Heart left ventricle (tissue), 16 donors: ENCODE measurements around the gene NCL. TPM values are rescaled to one million over a fixed set of nuclear protein-coding genes. Genes with fewer than 3 reads are reported as not detected.

Source experiments
- ATAC-seq, 4 donors: fragments of 200-7000 bp; cut with Tn5 transposase; one replicate each; pipeline ENCODE4 v1.9.1; 2020 to 2022; ENCODE audit warnings: moderate library complexity in 4 of 4, mild to moderate bottlenecking in 3 of 4, moderate number of reproducible peaks in 1 of 4
- DNase-seq, 5 donors: peaks; one replicate each; pipeline ENCODE4 v3.0.0-alpha.2; 2020
- H3K27ac ChIP-seq, 12 donors: fragments of 200-600 bp; sonication (generic) in 4 of 12; one replicate each; pipeline versions ENCODE4 v1.5.0 to v1.8.0; 2016 to 2022; ENCODE audit warnings: mild to moderate bottlenecking in 2 of 12
- H3K27me3 ChIP-seq, 9 donors: fragments of 200-600 bp; sonication (generic) in 2 of 9; one replicate each; pipeline versions ENCODE4 v1.5.1 to v1.8.0; 2016 to 2022; ENCODE audit warnings: mild to moderate bottlenecking in 3 of 9
- H3K36me3 ChIP-seq, 9 donors: fragments of 200-600 bp; sonication (generic) in 2 of 9; one replicate each; pipeline versions ENCODE4 v1.5.0 to v1.8.0; 2018 to 2022; ENCODE audit warnings: mild to moderate bottlenecking in 2 of 9
- H3K4me1 ChIP-seq, 12 donors: fragments of 200-600 bp; sonication (generic) in 4 of 12; one replicate each; pipeline versions ENCODE4 v1.5.0 to v1.8.0; 2016 to 2022; ENCODE audit warnings: mild to moderate bottlenecking in 3 of 12
- H3K4me3 ChIP-seq, 12 donors: fragments of 200-600 bp; sonication (generic) in 4 of 12; one replicate each; pipeline versions ENCODE4 v1.5.0 to v1.8.0; 2017 to 2022; ENCODE audit warnings: mild to moderate bottlenecking in 9 of 12, moderate library complexity in 4 of 12
- H3K9me3 ChIP-seq, 12 donors: fragments of 200-600 bp; sonication (generic) in 4 of 12; one replicate each; pipeline versions ENCODE4 v1.5.0 to v1.8.0; 2016 to 2022; ENCODE audit warnings: mild to moderate bottlenecking in 1 of 12
- POLR2A ChIP-seq, 2 donors: fragments of 450-650 bp; IDR thresholded peaks; one replicate each; pipeline ENCODE4 v1.6.1; 2017; ENCODE audit warnings: antibody characterized with exemption in 2 of 2, mild to moderate bottlenecking in 2 of 2, moderate library complexity in 2 of 2
- WGBS, 4 donors: extraction: QIAGEN DNeasy Blood & Tissue Kit in 2 of 4; methylation state at CpG; one replicate each; pipeline versions ENCODE4 v1.1.5 to v1.1.7; 2013 to 2018; 5-methylcytosine and 5-hydroxymethylcytosine counted together
- intact Hi-C, 10 donors: fragments of 100-400 bp; cut with DNase I; formaldehyde crosslinking; loops; one replicate each; pipeline versions ENCODE4 v1.11.1 to v1.14.2; 2022
- polyA plus RNA-seq, 2 donors: library from polyadenylated mRNA; stranded (reverse); fragments of 200-250 nt; gene quantifications; one replicate each; pipeline ENCODE4 v1.2.3, GENCODE V29; 2013
- total RNA-seq, 9 donors: library from RNA; depleted of rRNA in 2 of 9; stranded (reverse); fragments of >200 nt in 2 of 9; fragmentation: NEBNext Ultra II Directional in 3 of 9; extraction: Animal tissue kit (Norgen Biotek cat#: 25700) in 3 of 9; gene quantifications; one replicate each; pipeline versions ENCODE4 v1.1.0 to v1.2.4, GENCODE V29; 2016 to 2023
- TF ChIP-seq, protein P1 (sequence below), 12 donors: fragments of 200-600 bp; sonication (generic) in 4 of 12; IDR thresholded peaks; one replicate each; pipeline versions ENCODE4 v1.5.0 to v1.8.0; 2018 to 2022; ENCODE audit warnings: antibody characterized with exemption in 12 of 12, mild to moderate bottlenecking in 5 of 12
- donor health status: ischemic (EF 13 %, LVEDD 7.1; RV severe dilation, severe dysfunction).
- donor health status: healthy with polysubstance abuse.
- donor health status: DM: no; HTN: yes; CAD: no.
- donor health status: DM: no; HTN: no; CAD: no.
- donor health status: ischemic (EF 25% LVEDD 6.9; RV normal size, moderate dysfunction).
- donor health status: ischemic (EF 25% LVEDD 5.7; RV mildly dilated, moderate dysfunction).
- donor health status: healthy.
- donor health status: DM: yes; HTN: yes; CAD: no.
- donor health status: ischemic (EF 35%, LVEDD 5.7; RV mildly dilated, moderate dysfunction).
- donor health status: nonischemic (EF 11% LVEDD 7.7; RV severe dilation, severe dysfunction).
- donor health status: DM: yes; HTN: yes; CAD: no.
- donor health status: PGD.
- donor health status: ischemic (EF 29% LVEDD 5.4; RV normal size, mild dysfunction).
- donor health status: nonischemic (EF 23%, LVEDD 6.1; RV moderate dilation, normal function).

Gene NCL
- total and polyA plus RNA-seq, 11 donors, result 60.9 to 352 (median 274) TPM

DNA sequence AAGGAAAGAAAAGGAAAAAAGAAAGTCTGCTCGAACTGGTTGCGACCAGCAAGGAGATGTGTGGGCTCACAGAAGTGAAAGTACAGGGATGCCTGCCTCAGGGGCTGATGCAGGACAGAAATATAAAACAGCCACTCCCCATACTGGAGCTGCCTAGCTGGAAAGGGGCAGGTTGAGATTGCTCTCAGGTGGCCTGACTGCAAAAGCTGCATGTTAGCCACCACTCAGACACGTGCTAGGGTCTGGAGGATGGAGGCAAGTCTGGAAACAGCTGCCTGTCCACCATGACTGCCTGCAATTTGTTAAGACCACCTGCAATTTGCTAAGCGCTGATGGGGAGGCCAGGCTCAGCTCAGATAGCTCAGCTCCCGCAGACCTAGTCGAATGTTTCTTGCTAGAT, 50.8 kb downstream of the NCL start:
- TF ChIP-seq POLR2A (IDR thresholded peaks at IDR 0.05), result no peak
- TF ChIP-seq, protein P1, sequence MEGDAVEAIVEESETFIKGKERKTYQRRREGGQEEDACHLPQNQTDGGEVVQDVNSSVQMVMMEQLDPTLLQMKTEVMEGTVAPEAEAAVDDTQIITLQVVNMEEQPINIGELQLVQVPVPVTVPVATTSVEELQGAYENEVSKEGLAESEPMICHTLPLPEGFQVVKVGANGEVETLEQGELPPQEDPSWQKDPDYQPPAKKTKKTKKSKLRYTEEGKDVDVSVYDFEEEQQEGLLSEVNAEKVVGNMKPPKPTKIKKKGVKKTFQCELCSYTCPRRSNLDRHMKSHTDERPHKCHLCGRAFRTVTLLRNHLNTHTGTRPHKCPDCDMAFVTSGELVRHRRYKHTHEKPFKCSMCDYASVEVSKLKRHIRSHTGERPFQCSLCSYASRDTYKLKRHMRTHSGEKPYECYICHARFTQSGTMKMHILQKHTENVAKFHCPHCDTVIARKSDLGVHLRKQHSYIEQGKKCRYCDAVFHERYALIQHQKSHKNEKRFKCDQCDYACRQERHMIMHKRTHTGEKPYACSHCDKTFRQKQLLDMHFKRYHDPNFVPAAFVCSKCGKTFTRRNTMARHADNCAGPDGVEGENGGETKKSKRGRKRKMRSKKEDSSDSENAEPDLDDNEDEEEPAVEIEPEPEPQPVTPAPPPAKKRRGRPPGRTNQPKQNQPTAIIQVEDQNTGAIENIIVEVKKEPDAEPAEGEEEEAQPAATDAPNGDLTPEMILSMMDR (IDR thresholded peaks at IDR 0.05), result no peak
- WGBS, 4 donors, result 87 to 88% (median 87%) methylated on average over 6 of the region's 6 CpGs
- peak in 1 of 5 donors; percentile 12 for DNase-seq
- H3K9me3 ChIP-seq, result peaks cover 0 to 12% (median 0%) of the 10 kb centered on the region in 12 donors
- no peak for ATAC-seq
- H3K4me1 ChIP-seq, result peaks cover 0 to 16% (median 9%) of the 10 kb centered on the region in 12 donors
- no peak overlapping the region for H3K27ac ChIP-seq
- intact Hi-C loops, result loop anchor here (2.0 to 10.0 kb wide), 7 partner anchors 116 to 309 kb away; no protein-coding TSS in a partner anchor
- no peak overlapping the region for H3K4me3 ChIP-seq
- H3K36me3 ChIP-seq, result no peaks in the 10 kb centered on the region
- H3K27me3 ChIP-seq, result peaks cover 0 to 14% (median 4%) of the 10 kb centered on the region in 9 donors

DNA sequence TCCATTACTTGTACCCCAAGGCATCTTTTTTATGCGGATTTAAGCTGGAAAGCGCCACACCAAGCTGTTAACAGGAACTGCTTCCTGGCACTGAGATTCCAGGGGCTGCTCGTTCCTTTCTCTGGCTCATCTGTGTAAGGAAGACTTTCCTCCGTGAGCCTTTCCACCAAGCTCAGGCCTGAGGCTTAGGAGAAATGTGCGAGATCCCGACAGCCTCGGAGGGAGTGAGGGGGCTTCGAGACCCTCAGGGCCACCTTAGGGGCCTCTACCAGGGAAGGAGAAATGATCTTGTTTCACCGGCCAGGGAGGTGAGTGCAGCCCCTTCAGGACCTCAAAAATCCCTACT, 51.7 kb downstream of the NCL start:
- H3K4me1 ChIP-seq, result peaks cover 0 to 16% (median 9%) of the 10 kb centered on the region in 12 donors
- WGBS, 4 donors, result 27 to 52% (median 34%) methylated on average over 5 to 9 of the region's 9 CpGs
- H3K9me3 ChIP-seq, result peaks cover 0 to 12% (median 0%) of the 10 kb centered on the region in 12 donors
- ATAC-seq (peak in 2 of 4 donors; percentile 9 to 38), DNase-seq (no peak)
- TF ChIP-seq, protein P1 (IDR thresholded peaks at IDR 0.05), result peak in 2 of 12 donors; percentile 2 to 15
- TF ChIP-seq POLR2A (IDR thresholded peaks at IDR 0.05), result no peak
- no peaks in the 10 kb centered on the region for H3K36me3 ChIP-seq
- H3K4me3 ChIP-seq, result peak overlapping the region; percentile 29 to 79 (median 64)
- peaks cover 0 to 14% (median 4%) of the 10 kb centered on the region in 9 donors for H3K27me3 ChIP-seq
- H3K27ac ChIP-seq, result no peak overlapping the region
- intact Hi-C loops, result loop anchor here (1.0 to 10.0 kb wide), 8 partner anchors 115 to 308 kb away; no protein-coding TSS in a partner anchor

DNA sequence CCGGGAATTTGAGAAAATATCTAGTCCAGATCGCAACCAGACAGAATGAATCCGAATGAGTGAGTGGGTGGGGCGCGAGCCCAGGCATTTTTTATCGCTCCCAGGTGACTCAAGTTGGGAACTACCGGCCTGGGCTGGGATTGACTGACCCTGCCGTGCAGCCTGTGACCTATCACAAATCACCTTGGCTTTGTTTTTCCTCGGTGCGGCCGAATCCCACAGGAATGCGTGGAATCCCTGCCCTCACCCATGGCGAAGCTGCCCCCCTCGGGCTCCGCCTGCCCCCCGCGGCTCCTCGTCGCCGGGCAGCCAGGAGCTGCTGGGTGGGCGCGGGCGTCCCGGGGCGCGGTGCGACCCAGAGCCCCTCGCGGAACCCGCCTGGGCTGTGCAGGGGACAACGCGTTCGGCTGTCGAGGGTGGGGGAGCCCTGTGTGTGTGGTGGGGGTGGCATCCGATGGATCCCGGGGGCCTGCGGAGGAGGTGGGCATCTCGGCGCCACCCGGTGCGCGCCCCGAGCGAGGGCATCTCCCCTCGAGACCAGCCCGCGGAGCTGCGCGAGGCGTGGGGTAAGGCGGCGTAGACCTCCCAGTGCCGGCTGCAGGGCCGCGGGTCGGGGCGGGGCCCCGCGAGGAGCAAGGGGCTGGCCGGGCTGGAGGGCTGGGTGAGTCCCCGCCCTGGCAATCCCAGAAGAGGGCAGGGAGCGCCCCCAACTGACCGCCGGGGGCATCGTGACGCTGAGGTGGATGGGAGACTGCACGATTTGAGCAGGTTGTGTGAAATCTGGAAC, 52.3 kb downstream of the NCL start:
- WGBS, 4 donors, result 2 to 17% (median 4%) methylated on average over 5 to 67 of the region's 67 CpGs
- H3K27me3 ChIP-seq, result peaks cover 0 to 14% (median 4%) of the 10 kb centered on the region in 9 donors
- H3K36me3 ChIP-seq, result no peaks in the 10 kb centered on the region
- peak; percentile 81 to 100 (median 99) for ATAC-seq
- no peak for TF ChIP-seq POLR2A (IDR thresholded peaks at IDR 0.05)
- TF ChIP-seq, protein P1 (IDR thresholded peaks at IDR 0.05), result peak; percentile 67 to 96 (median 86)
- H3K9me3 ChIP-seq, result peaks cover 0 to 12% (median 0%) of the 10 kb centered on the region in 12 donors
- H3K4me3 ChIP-seq, result peak overlapping the region; percentile 29 to 79 (median 64)
- H3K27ac ChIP-seq, result peak overlapping the region in 2 of 12 donors; percentile 10 to 33
- DNase-seq, result peak; percentile 78 to 91 (median 85)
- H3K4me1 ChIP-seq, result peaks cover 0 to 16% (median 9%) of the 10 kb centered on the region in 12 donors
- intact Hi-C loops, result loop anchor here (1.0 to 10.0 kb wide), 9 partner anchors 115 to 309 kb away; no protein-coding TSS in a partner anchor

DNA sequence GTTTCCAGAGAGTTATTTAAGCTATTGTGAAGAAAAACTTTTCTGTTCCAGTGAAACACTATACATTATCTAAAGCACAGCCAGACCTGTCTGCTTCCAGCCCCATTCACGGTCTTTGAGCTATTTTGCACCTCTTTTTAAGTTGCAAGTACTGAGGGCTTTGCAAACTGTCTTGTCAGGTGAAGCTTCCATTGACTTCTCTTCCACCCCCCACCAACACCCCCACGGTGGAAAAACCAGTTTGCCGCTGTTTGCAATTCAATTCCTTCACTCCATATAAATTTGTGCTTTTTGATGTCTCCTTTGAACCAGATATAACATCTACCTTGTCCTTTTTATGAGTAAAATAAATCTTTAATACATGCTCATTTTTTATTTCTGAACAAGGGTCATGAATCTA, 53.0 kb downstream of the NCL start:
- no peak for TF ChIP-seq POLR2A (IDR thresholded peaks at IDR 0.05)
- TF ChIP-seq, protein P1 (IDR thresholded peaks at IDR 0.05), result no peak
- no peak for DNase-seq
- 68 to 74% (median 72%) methylated on average over 3 of the region's 3 CpGs for whole genome bisulfite sequencing, 4 donors

More for the DNA sequence above, 53.0 kb downstream of the NCL start:
- no peak overlapping the region for H3K4me3 ChIP-seq
- H3K36me3 ChIP-seq, result no peaks in the 10 kb centered on the region
- no peak overlapping the region for H3K27ac ChIP-seq
- H3K27me3 ChIP-seq, result peaks cover 0 to 14% (median 4%) of the 10 kb centered on the region in 9 donors
- no peak for ATAC-seq
- H3K4me1 ChIP-seq, result peaks cover 0 to 16% (median 9%) of the 10 kb centered on the region in 12 donors
- intact Hi-C loops, result loop anchor here in 9 of 10 donors (2.0 to 10.0 kb wide), 6 partner anchors 114 to 308 kb away; no protein-coding TSS in a partner anchor
- peaks cover 0 to 12% (median 0%) of the 10 kb centered on the region in 12 donors for H3K9me3 ChIP-seq
